GM19025 (cell line): ENCODE measurements around the gene UROC1.

Experiments used
- ATAC-seq: cut with Tn5 transposase; IDR thresholded peaks from one replicate; pipeline ENCODE4 v1.9.1; 2021; ENCODE audit warnings: mild to moderate bottlenecking, low read depth, moderate library complexity; ENCODE audit not compliant: unreplicated experiment

The UROC1 gene

GRCh38 chr3:126433496-126434263 is 83.9 kb downstream of the UROC1 start:
- no peak for ATAC-seq

- no peak for ATAC-seq
Observed at GRCh38 chr3:126433105-126433430, 84.5 kb downstream of the UROC1 start.

- no peak for ATAC-seq
Observed at GRCh38 chr3:126432361-126433104, 85.0 kb downstream of the UROC1 start.
